CD4-positive, alpha-beta T cell (primary cell): ENCODE results near the gene ELMO1. TPM values are rescaled to one million over a fixed set of nuclear protein-coding genes. Genes with fewer than 3 reads are reported as not detected.

Source experiments
- ATAC-seq: fragments of 200-7000 bp; cut with Tn5 transposase; one replicate; pipeline ENCODE4 v1.10.0; 2022; ENCODE audit warnings: mild to moderate bottlenecking; ENCODE audit not compliant: poor library complexity
- CTCF ChIA-PET: fragments of 350-600 bp; sonication (Branson Sonifier 250); formaldehyde crosslinking; loops from one replicate; lab custom pipeline; 2021; ENCODE audit warnings: antibody characterized with exemption, inconsistent platforms; lab: Charles Lee
- POLR2A ChIA-PET: fragments of 350-600 bp; sonication (Branson Sonifier 250); formaldehyde crosslinking; loops from one replicate; lab custom pipeline; 2021; ENCODE audit warnings: antibody characterized with exemption, inconsistent platforms; lab: Charles Lee
- DNase-seq, 14 experiments: peaks; one replicate each; pipeline ENCODE4 v3.0.0-alpha.2; 2013 to 2020; ENCODE audit warnings: mixed read lengths in 2 of 14
- H3K27ac ChIP-seq, 2 donors: one replicate each; pipeline versions ENCODE4 v1.5.1 to v1.7.0; 2013; ENCODE audit warnings: low read length in 2 of 2, low read depth in 1 of 2, mild to moderate bottlenecking in 1 of 2
- H3K27me3 ChIP-seq, 2 experiments: 1 replicate in 1 of 2; 2 replicates in 1 of 2; pipeline versions ENCODE4 v1.6.1 to v1.7.0; 2013; ENCODE audit warnings: low read length in 2 of 2, control low read depth in 1 of 2, mild to moderate bottlenecking in 1 of 2, moderate library complexity in 1 of 2; ENCODE audit not compliant: insufficient read depth in 2 of 2, control insufficient read depth in 1 of 2
- H3K36me3 ChIP-seq: one replicate; pipeline ENCODE4 v1.6.1; 2013; ENCODE audit warnings: low read length, control low read depth; ENCODE audit not compliant: insufficient read depth
- H3K4me1 ChIP-seq: one replicate; pipeline ENCODE4 v1.6.1; 2013; ENCODE audit warnings: low read length, control low read depth; ENCODE audit not compliant: insufficient read depth
- H3K4me3 ChIP-seq: one replicate; pipeline ENCODE4 v1.5.1; 2013; ENCODE audit warnings: mild to moderate bottlenecking, low read length, moderate library complexity
- H3K9me3 ChIP-seq, 2 experiments: 1 replicate in 1 of 2; 2 replicates in 1 of 2; pipeline versions ENCODE4 v1.6.1 to v1.7.0; 2013; ENCODE audit warnings: low read length in 2 of 2, mild to moderate bottlenecking in 2 of 2, control low read depth in 1 of 2, moderate library complexity in 1 of 2; ENCODE audit not compliant: control insufficient read depth in 1 of 2, insufficient read depth in 1 of 2
- H3K27ac Mint-ChIP-seq: one replicate; pipeline ENCODE4 v1.8.0; 2020; ENCODE audit warnings: mixed read lengths
- H3K27me3 Mint-ChIP-seq: one replicate; pipeline ENCODE4 v1.8.0; 2021; ENCODE audit warnings: mixed read lengths
- H3K36me3 Mint-ChIP-seq: one replicate; pipeline ENCODE4 v1.8.0; 2021; ENCODE audit warnings: low read depth, mixed read lengths
- H3K4me1 Mint-ChIP-seq: one replicate; pipeline ENCODE4 v1.8.0; 2021; ENCODE audit warnings: low read depth, mixed read lengths
- H3K4me3 Mint-ChIP-seq: one replicate; pipeline ENCODE4 v1.8.0; 2020; ENCODE audit warnings: mild to moderate bottlenecking, mixed read lengths
- H3K9me3 Mint-ChIP-seq: one replicate; pipeline ENCODE4 v1.8.0; 2020; ENCODE audit warnings: mixed read lengths
- CTCF ChIP-seq: fragments of 200-600 bp; IDR thresholded peaks from one replicate; pipeline ENCODE4 v1.8.0; 2022; ENCODE audit warnings: antibody characterized with exemption, mild to moderate bottlenecking
- intact Hi-C, 2 experiments: fragments of 100-400 bp; cut with DNase I in 1 of 2; cut with micrococcal nuclease in 1 of 2; formaldehyde crosslinking; loops; one replicate each; pipeline versions ENCODE4 v1.15.1 to v1.9.0; 2023 to 2025; cut with DNase I, micrococcal nuclease
- total RNA-seq, 174 experiments: library from RNA in 2 of 174; stranded (reverse) in 2 of 174; gene quantifications; one replicate each; pipeline ENCODE4 v1.2.3 and lab custom pipeline; 2021 to 2026

ELMO1 gene
- total RNA-seq, 2 experiments from 2014 or later, result 117 to 120 TPM

GRCh38 chr7:36966039-36966438, 482.6 kb downstream of the ELMO1 start:
- H3K4me3 Mint-ChIP-seq, result no peak overlapping the region
- peaks cover 54% of the 10 kb centered on the region for H3K4me1 Mint-ChIP-seq
- H3K27me3 ChIP-seq, result no peaks in the 10 kb centered on the region
- ChIA-PET POLR2A (no interaction called here), CTCF (no interaction called here)
- no peak overlapping the region for H3K4me3 ChIP-seq
- peaks cover 49% of the 10 kb centered on the region for H3K36me3 Mint-ChIP-seq
- H3K4me1 ChIP-seq, result peaks cover 17% of the 10 kb centered on the region
- ATAC-seq (no peak), DNase-seq (no peak)
- peaks cover 0 to 5% of the 10 kb centered on the region in 2 experiments for H3K9me3 ChIP-seq
- peaks cover 7% of the 10 kb centered on the region for H3K9me3 Mint-ChIP-seq
- no peaks in the 10 kb centered on the region for H3K27me3 Mint-ChIP-seq
- H3K27ac ChIP-seq, result no peak overlapping the region
- no peak for TF ChIP-seq CTCF
- H3K36me3 ChIP-seq, result no peaks in the 10 kb centered on the region
- intact Hi-C loops, result no loop called here
- no peak overlapping the region for H3K27ac Mint-ChIP-seq

- ATAC-seq, result no peak
- no peak overlapping the region for H3K4me3 Mint-ChIP-seq
These were observed 483.0 kb downstream of the ELMO1 start for GRCh38 chr7:36965625-36966024.

GRCh38 chr7:36964297-36964696, 484.4 kb downstream of the ELMO1 start:
- Mint-ChIP-seq H3K4me3 (no peak overlapping the region), H3K36me3 (peaks cover 45% of the 10 kb centered on the region), H3K4me1 (peaks cover 42% of the 10 kb centered on the region), H3K27me3 (no peaks in the 10 kb centered on the region), H3K9me3 (peaks cover 7% of the 10 kb centered on the region), H3K27ac (no peak overlapping the region)
- CTCF ChIA-PET, result no interaction called here
- no peak for TF ChIP-seq CTCF
- H3K9me3 ChIP-seq, result peaks cover 0 to 5% of the 10 kb centered on the region in 2 experiments
- H3K4me3 ChIP-seq, result no peak overlapping the region
- H3K36me3 ChIP-seq, result no peaks in the 10 kb centered on the region
- peaks cover 7% of the 10 kb centered on the region for H3K4me1 ChIP-seq
- POLR2A ChIA-PET, result no interaction called here
- intact Hi-C loops, result no loop called here
- DNase-seq (no peak), ATAC-seq (no peak)
- H3K27me3 ChIP-seq, result no peaks in the 10 kb centered on the region
- H3K27ac ChIP-seq, result no peak overlapping the region

More at GRCh38 chr7:36965625-36966024, 483.0 kb downstream of the ELMO1 start:
- Histone ChIP-seq H3K27ac (no peak overlapping the region), H3K4me1 (peaks cover 14% of the 10 kb centered on the region), H3K27me3 (no peaks in the 10 kb centered on the region), H3K4me3 (no peak overlapping the region), H3K9me3 (peaks cover 0 to 5% of the 10 kb centered on the region in 2 experiments), H3K36me3 (no peaks in the 10 kb centered on the region)
- Mint-ChIP-seq H3K27ac (no peak overlapping the region), H3K9me3 (peaks cover 7% of the 10 kb centered on the region), H3K4me1 (peaks cover 54% of the 10 kb centered on the region), H3K27me3 (no peaks in the 10 kb centered on the region), H3K36me3 (peaks cover 49% of the 10 kb centered on the region)
- intact Hi-C loops, result no loop called here
- DNase-seq, result no peak
- TF ChIP-seq CTCF, result no peak
- POLR2A ChIA-PET, result no interaction called here
- CTCF ChIA-PET, result no interaction called here
